ENCODE measurements around the gene NFIX. TPM values are rescaled to one million over a fixed set of nuclear protein-coding genes. Genes with fewer than 3 reads are reported as not detected.
A peak's percentile ranks its signal among the peaks of the same experiment; 100 is the strongest.

NFIX gene
- total and polyA plus RNA-seq, 7 experiments from 2014 or later = 0.41 to 7.7 (median 5.9) TPM

DNA sequence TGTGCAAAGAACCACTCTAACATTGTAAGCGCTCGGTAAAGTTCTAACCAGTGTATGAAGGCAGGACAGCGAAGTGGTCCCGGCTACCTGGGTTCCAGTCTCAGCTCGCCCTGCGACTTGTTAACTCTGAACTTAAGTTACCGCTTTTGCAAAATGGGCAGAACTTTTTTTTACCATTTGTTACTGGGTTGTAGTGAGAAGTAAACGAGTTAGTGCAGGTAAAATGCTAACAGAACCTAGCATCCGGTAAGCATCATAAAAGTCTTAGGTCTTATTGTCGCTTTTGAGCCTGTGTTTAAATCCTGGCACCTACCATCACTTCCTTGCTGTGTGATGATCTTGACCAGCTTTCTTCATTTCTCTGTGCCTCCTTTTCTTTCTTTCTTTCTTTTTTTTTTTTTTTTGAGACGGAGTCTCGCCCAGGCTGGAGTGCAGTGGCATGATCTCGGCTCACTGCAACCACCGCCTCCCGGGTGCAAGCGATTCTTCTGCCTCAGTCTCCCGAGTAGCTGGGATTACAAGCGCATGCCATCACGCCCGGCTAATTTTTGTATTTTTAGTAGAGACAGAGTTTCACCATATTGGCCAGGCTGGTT is 122.0 kb downstream of the NFIX start:
- H3K9me3 Mint-ChIP-seq = peaks cover 0 to 3% (median 0%) of the 10 kb centered on the region in 11 donors
- H3K4me3 Mint-ChIP-seq = peak overlapping the region; percentile 86 to 99 (median 97)
- Histone ChIP-seq H3K4me3 (ENCODE audit: low read length) (peak overlapping the region; percentile 97), H3K9me3 (ENCODE audit: control insufficient read depth in 2 of 3, low read length in 3 of 3) (no peaks in the 10 kb centered on the region), H3K27me3 (ENCODE audit: control insufficient read depth in 2 of 2, insufficient read depth in 2 of 2, low read length in 2 of 2) (no peaks in the 10 kb centered on the region), H3K36me3 (ENCODE audit: control insufficient read depth in 2 of 3, insufficient read depth in 3 of 3, low read length in 3 of 3) (peaks cover 0 to 32% (median 0%) of the 10 kb centered on the region in 3 experiments), H3K4me1 (ENCODE audit: control insufficient read depth in 2 of 2, insufficient read depth in 2 of 2, low read length in 2 of 2) (peaks cover 25 to 30% of the 10 kb centered on the region in 2 donors), H3K27ac (ENCODE audit: low read depth, low read length) (peak overlapping the region; percentile 75)
- H3K27ac Mint-ChIP-seq = peak overlapping the region; percentile 85 to 96 (median 91)
- POLR2A ChIA-PET = interaction anchor here (0.6 to 5.1 kb wide), 13 partner anchors 10 to 1299 kb away, joined by 3 to 53 read pairs (median 9); partner anchors contain the start of genes IER2, LYL1 and STX10
- no peaks in the 10 kb centered on the region for H3K27me3 Mint-ChIP-seq
- H3K4me1 Mint-ChIP-seq = peaks cover 12 to 58% (median 43%) of the 10 kb centered on the region in 7 donors
- DNase-seq (peak in 7 of 9 donors; percentile 11 to 58 (median 51)), ATAC-seq (peak; percentile 5)
- intact Hi-C loops (cut with micrococcal nuclease) = loop anchor here (2.0 to 5.0 kb wide), 6 partner anchors 18 to 965 kb away; partner anchors contain the start of genes GCDH (in 2 of the 2) and TRIR (in 1 of the 2)
- H3K36me3 Mint-ChIP-seq = peaks cover 0 to 4% (median 0%) of the 10 kb centered on the region in 5 donors
- CTCF ChIA-PET = interaction anchor here (0.7 to 4.1 kb wide), 6 partner anchors 11 to 805 kb away, joined by 3 to 19 read pairs (median 3); no protein-coding TSS in a partner anchor

DNA sequence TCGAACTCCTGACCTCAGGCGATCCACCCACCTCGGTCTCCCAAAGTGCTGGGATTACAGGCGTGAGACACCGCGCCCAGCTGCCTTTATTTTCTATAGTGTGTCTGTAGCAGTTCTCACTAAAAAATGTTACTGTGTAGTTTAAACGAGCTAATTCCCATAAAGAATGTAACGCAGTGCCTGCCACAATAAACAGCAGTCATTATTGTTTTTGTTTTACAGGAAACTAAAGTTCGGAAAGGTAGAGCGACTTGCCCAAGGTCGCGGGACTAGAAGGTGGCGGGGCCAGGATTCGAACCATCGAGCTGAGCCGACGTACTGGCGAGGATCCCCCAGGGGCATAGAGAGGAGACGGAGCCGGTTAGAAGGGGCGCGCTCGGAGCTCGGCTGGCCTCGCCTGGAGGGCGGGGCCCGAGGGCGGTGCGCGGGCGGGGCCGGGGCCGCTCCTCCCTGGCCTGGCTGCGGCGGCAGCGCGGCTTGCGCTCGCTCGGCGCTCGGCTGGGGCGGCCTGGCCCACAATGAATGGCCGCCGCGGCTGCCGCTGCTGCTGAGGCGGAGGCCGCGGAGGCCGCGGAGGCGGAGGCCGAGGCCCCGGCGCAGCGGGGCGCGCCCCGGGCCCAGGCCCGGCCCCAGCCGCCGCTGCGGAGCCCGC is 122.6 kb downstream of the NFIX start, which contains the start of gene NACC1:
NACC1 (plus strand) TSS at position 493 of the 652 bp plus-strand sequence. CDS start 16,944 bp downstream, outside the sequence.
- no peaks in the 10 kb centered on the region for H3K9me3 ChIP-seq (ENCODE audit: control insufficient read depth in 2 of 3, low read length in 3 of 3)
- Mint-ChIP-seq H3K4me3 (peak within 1 kb of the TSS; percentile 86 to 99 (median 97)), H3K9me3 (peaks cover 0 to 3% (median 0%) of the 10 kb centered on the region in 11 donors), H3K27ac (peak within 1 kb of the TSS; percentile 85 to 96 (median 91)), H3K4me1 (peaks cover 16 to 64% (median 49%) of the 10 kb centered on the region in 7 donors), H3K27me3 (no peaks in the 10 kb centered on the region), H3K36me3 (peaks cover 0 to 4% (median 0%) of the 10 kb centered on the region in 5 donors)
- peaks cover 25 to 30% of the 10 kb centered on the region in 2 donors for H3K4me1 ChIP-seq (ENCODE audit: control insufficient read depth in 2 of 2, insufficient read depth in 2 of 2, low read length in 2 of 2)
- H3K27me3 ChIP-seq (ENCODE audit: control insufficient read depth in 2 of 2, insufficient read depth in 2 of 2, low read length in 2 of 2) = no peaks in the 10 kb centered on the region
- intact Hi-C loops (cut with micrococcal nuclease) = loop anchor here (1.0 to 5.0 kb wide), 10 partner anchors 14 to 964 kb away; partner anchors contain the start of genes GCDH (in 2 of the 2) and TRIR (in 1 of the 2)
- peak within 1 kb of the TSS; percentile 84 for H3K27ac ChIP-seq (ENCODE audit: low read depth, low read length)
- CTCF ChIA-PET = interaction anchor here (0.7 to 4.1 kb wide), 6 partner anchors 10 to 805 kb away, joined by 3 to 19 read pairs (median 3); no protein-coding TSS in a partner anchor
- POLR2A ChIA-PET = interaction anchor here (0.6 to 5.1 kb wide), 14 partner anchors 11 to 1298 kb away, joined by 3 to 53 read pairs (median 8); partner anchors contain the start of genes IER2, LYL1 and STX10
- DNase-seq (peak; percentile 81 to 94 (median 89)), ATAC-seq (peak; percentile 95)
- H3K4me3 ChIP-seq (ENCODE audit: low read length) = peak within 1 kb of the TSS; percentile 97
- peaks cover 0 to 26% (median 0%) of the 10 kb centered on the region in 3 experiments for H3K36me3 ChIP-seq (ENCODE audit: control insufficient read depth in 2 of 3, insufficient read depth in 3 of 3, low read length in 3 of 3)

DNA sequence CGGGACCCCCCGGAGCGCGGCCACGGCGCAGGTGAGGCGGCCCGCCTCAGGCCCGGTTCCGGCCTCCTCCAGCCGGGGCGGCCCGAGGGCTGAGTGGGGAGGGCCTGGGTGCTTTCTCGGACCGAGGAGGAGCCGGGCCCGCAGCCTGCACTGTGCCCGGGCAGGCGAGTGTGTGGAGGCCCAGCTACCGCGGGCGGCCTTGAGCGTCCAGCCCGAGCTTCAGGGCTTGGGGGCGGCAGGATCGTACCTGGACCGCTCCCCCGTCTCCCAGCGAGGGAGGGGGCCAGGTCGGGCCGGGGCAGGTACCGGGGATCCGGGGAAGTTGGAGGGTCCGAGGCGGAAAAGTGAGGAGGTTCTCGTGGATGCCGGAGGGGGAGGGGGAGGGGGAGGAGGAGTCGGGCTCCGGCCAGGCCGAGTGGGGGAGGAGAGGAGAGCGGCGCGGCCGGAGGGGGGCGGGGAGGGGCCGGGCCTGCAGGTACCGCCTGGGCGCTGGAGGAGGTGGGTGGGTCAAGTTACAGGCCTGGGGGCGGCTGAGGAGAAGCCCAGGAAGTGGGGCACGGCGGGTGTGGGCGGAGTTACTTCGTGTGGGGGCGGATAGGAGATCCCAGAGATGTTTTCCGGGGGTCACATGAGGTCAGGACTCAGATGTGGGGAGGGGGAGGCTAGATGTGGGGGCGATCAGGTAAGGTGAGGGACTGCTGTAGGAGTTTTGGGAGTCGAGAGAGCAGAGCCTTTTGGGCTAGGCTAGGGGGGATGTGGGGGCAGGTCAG is 123.3 kb downstream of the NFIX start:
- DNase-seq = peak in 2 of 9 donors; percentile 46 to 68
- ChIA-PET POLR2A (interaction anchor here (0.7 to 5.1 kb wide), 15 partner anchors 12 to 385 kb away, joined by 3 to 53 read pairs (median 9); partner anchors contain the start of genes IER2, LYL1 and STX10), CTCF (interaction anchor here (1.1 to 4.1 kb wide), 4 partner anchors 13 to 33 kb away, joined by 3 to 19 read pairs (median 4); no protein-coding TSS in a partner anchor)
- intact Hi-C loops (cut with micrococcal nuclease) = loop anchor here (1.0 to 5.0 kb wide), 8 partner anchors 14 to 964 kb away; partner anchors contain the start of gene TRIR (in 1 of the 2)
- Histone ChIP-seq H3K27me3 (ENCODE audit: control insufficient read depth in 2 of 2, insufficient read depth in 2 of 2, low read length in 2 of 2) (no peaks in the 10 kb centered on the region), H3K4me1 (ENCODE audit: control insufficient read depth in 2 of 2, insufficient read depth in 2 of 2, low read length in 2 of 2) (peaks cover 25 to 30% of the 10 kb centered on the region in 2 donors), H3K4me3 (ENCODE audit: low read length) (peak overlapping the region; percentile 54), H3K27ac (ENCODE audit: low read depth, low read length) (peak overlapping the region; percentile 84), H3K9me3 (ENCODE audit: control insufficient read depth in 2 of 3, low read length in 3 of 3) (no peaks in the 10 kb centered on the region), H3K36me3 (ENCODE audit: control insufficient read depth in 2 of 3, insufficient read depth in 3 of 3, low read length in 3 of 3) (peaks cover 0 to 19% (median 0%) of the 10 kb centered on the region in 3 experiments)
- ATAC-seq = no peak
- peaks cover 0 to 4% (median 0%) of the 10 kb centered on the region in 5 donors for H3K36me3 Mint-ChIP-seq
- H3K4me1 Mint-ChIP-seq = peaks cover 17 to 69% (median 49%) of the 10 kb centered on the region in 7 donors
- H3K4me3 Mint-ChIP-seq = peak overlapping the region; percentile 73 to 94 (median 84)
- peaks cover 0 to 3% (median 0%) of the 10 kb centered on the region in 11 donors for H3K9me3 Mint-ChIP-seq
- H3K27ac Mint-ChIP-seq = peak overlapping the region; percentile 17 to 94 (median 56)
- H3K27me3 Mint-ChIP-seq = no peaks in the 10 kb centered on the region

DNA sequence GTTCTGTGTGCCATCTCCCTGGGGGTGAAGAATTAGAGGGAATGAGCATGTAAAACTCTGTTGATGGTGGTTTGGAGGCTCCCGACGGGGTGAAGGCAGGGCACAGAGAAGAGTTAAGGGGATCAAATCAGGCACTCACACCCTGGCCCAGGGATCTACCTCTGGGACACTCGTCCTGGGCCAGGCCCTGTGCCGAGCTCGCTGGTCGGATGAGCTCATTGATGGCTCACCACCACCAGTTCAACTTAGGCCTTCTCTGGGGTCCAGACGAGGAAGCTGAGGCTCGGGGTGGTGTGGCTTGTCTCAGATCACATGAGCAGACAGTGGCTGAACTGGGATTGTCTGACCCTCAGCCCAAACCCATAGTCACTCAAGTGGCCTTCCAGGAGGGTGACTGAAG is 124.4 kb downstream of the NFIX start:
- intact Hi-C loops (cut with micrococcal nuclease) = loop anchor here (2.0 to 5.0 kb wide), 5 partner anchors 13 to 963 kb away; partner anchors contain the start of gene TRIR (in 1 of the 2)
- Mint-ChIP-seq H3K4me3 (peak overlapping the region; percentile 73 to 94 (median 84)), H3K27me3 (no peaks in the 10 kb centered on the region), H3K36me3 (peaks cover 0 to 4% (median 0%) of the 10 kb centered on the region in 5 donors), H3K27ac (peak overlapping the region in 7 of 9 donors; percentile 38 to 94 (median 43)), H3K9me3 (peaks cover 0 to 3% (median 0%) of the 10 kb centered on the region in 11 donors), H3K4me1 (peaks cover 17 to 69% (median 49%) of the 10 kb centered on the region in 7 donors)
- Histone ChIP-seq H3K9me3 (ENCODE audit: control insufficient read depth in 2 of 3, low read length in 3 of 3) (no peaks in the 10 kb centered on the region), H3K4me3 (ENCODE audit: low read length) (peak overlapping the region; percentile 38), H3K27ac (ENCODE audit: low read depth, low read length) (peak overlapping the region; percentile 84), H3K27me3 (ENCODE audit: control insufficient read depth in 2 of 2, insufficient read depth in 2 of 2, low read length in 2 of 2) (no peaks in the 10 kb centered on the region), H3K4me1 (ENCODE audit: control insufficient read depth in 2 of 2, insufficient read depth in 2 of 2, low read length in 2 of 2) (peaks cover 25 to 30% of the 10 kb centered on the region in 2 donors), H3K36me3 (ENCODE audit: control insufficient read depth in 2 of 3, insufficient read depth in 3 of 3, low read length in 3 of 3) (peaks cover 0 to 13% (median 0%) of the 10 kb centered on the region in 3 experiments)
- DNase-seq (no peak), ATAC-seq (no peak)
- POLR2A ChIA-PET = interaction anchor here (1.0 to 2.3 kb wide), 4 partner anchors 14 to 33 kb away, joined by 3 to 11 read pairs (median 5); partner anchors contain the start of genes IER2 and STX10
- CTCF ChIA-PET = interaction anchor here (0.9 to 1.4 kb wide), 3 partner anchors 15 to 154 kb away, joined by 3 to 5 read pairs (median 4); no protein-coding TSS in a partner anchor

DNA sequence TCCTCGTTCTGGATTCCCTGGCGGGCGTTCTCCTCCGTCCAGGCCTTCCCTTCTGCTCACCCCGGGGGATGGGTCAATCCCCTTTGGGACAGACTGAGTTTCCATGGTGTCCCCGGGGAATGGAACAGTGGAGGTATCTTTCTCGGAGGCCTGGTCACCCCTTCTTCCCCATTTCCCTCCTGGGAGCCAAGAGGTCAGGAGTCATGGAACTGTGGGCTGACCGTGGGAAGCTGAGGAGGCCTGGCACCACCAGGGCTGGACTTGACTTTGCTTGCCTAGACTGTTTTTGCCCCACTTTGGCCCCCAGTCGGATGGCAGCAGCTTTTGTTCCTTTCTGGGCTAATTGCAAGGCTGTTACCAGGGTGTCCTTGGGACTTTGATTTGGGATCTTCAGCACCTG is 124.8 kb downstream of the NFIX start:
- H3K4me1 ChIP-seq (ENCODE audit: control insufficient read depth in 2 of 2, insufficient read depth in 2 of 2, low read length in 2 of 2) = peaks cover 25 to 30% of the 10 kb centered on the region in 2 donors
- no peak overlapping the region for H3K4me3 ChIP-seq (ENCODE audit: low read length)
- H3K27me3 ChIP-seq (ENCODE audit: control insufficient read depth in 2 of 2, insufficient read depth in 2 of 2, low read length in 2 of 2) = no peaks in the 10 kb centered on the region
- no peak overlapping the region for H3K27ac ChIP-seq (ENCODE audit: low read depth, low read length)
- POLR2A ChIA-PET = interaction anchor here (1.0 to 2.3 kb wide), 5 partner anchors 15 to 33 kb away, joined by 3 to 11 read pairs (median 3); partner anchors contain the start of genes IER2 and STX10
- H3K4me3 Mint-ChIP-seq = peak overlapping the region in 8 of 10 donors; percentile 30 to 94 (median 84)
- H3K27me3 Mint-ChIP-seq = no peaks in the 10 kb centered on the region
- CTCF ChIA-PET = interaction anchor here (0.9 to 1.4 kb wide), 2 partner anchors 76 to 155 kb away, joined by 3 to 5 read pairs; no protein-coding TSS in a partner anchor
- no peak for ATAC-seq
- intact Hi-C loops (cut with micrococcal nuclease) = no loop called here
- H3K4me1 Mint-ChIP-seq = peaks cover 17 to 69% (median 49%) of the 10 kb centered on the region in 7 donors
- peaks cover 0 to 4% (median 0%) of the 10 kb centered on the region in 5 donors for H3K36me3 Mint-ChIP-seq
- H3K36me3 ChIP-seq (ENCODE audit: control insufficient read depth in 2 of 3, insufficient read depth in 3 of 3, low read length in 3 of 3) = peaks cover 0 to 12% (median 0%) of the 10 kb centered on the region in 3 experiments
- H3K27ac Mint-ChIP-seq = peak overlapping the region in 1 of 9 donors; percentile 29
- H3K9me3 ChIP-seq (ENCODE audit: control insufficient read depth in 2 of 3, low read length in 3 of 3) = no peaks in the 10 kb centered on the region
- H3K9me3 Mint-ChIP-seq = peaks cover 0 to 3% (median 0%) of the 10 kb centered on the region in 11 donors
- no peak for DNase-seq

All from naive thymus-derived CD4-positive, alpha-beta T cell (primary cell).